Measurements from ENCODE around the gene GDI1. TPM values are rescaled to one million over a fixed set of nuclear protein-coding genes. Genes with fewer than 3 reads are reported as not detected.

Gene GDI1
- total and polyA plus RNA-seq, 9 of the 15 experiments (the other 6 are each of a cell fraction or from before 2014, with no cell fraction given), result 0.97 to 82.6 (median 37.5) TPM

- TF ChIP-seq, protein P1, sequence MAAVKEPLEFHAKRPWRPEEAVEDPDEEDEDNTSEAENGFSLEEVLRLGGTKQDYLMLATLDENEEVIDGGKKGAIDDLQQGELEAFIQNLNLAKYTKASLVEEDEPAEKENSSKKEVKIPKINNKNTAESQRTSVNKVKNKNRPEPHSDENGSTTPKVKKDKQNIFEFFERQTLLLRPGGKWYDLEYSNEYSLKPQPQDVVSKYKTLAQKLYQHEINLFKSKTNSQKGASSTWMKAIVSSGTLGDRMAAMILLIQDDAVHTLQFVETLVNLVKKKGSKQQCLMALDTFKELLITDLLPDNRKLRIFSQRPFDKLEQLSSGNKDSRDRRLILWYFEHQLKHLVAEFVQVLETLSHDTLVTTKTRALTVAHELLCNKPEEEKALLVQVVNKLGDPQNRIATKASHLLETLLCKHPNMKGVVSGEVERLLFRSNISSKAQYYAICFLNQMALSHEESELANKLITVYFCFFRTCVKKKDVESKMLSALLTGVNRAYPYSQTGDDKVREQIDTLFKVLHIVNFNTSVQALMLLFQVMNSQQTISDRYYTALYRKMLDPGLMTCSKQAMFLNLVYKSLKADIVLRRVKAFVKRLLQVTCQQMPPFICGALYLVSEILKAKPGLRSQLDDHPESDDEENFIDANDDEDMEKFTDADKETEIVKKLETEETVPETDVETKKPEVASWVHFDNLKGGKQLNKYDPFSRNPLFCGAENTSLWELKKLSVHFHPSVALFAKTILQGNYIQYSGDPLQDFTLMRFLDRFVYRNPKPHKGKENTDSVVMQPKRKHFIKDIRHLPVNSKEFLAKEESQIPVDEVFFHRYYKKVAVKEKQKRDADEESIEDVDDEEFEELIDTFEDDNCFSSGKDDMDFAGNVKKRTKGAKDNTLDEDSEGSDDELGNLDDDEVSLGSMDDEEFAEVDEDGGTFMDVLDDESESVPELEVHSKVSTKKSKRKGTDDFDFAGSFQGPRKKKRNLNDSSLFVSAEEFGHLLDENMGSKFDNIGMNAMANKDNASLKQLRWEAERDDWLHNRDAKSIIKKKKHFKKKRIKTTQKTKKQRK (IDR thresholded peaks at IDR 0.05; ENCODE audit: borderline replicate concordance, low read depth, low read length), result no peak
- TF ChIP-seq JUN (IDR thresholded peaks at IDR 0.05; ENCODE audit: borderline replicate concordance, low read depth, low read length), result no peak; the same call in 1 of the 2 replicates
- no peak; the same call in 1 of the 2 replicates for TF ChIP-seq JUN (CRISPR knock-in tag; IDR thresholded peaks at IDR 0.05; ENCODE audit: borderline replicate concordance)
- TF ChIP-seq, protein P2, sequence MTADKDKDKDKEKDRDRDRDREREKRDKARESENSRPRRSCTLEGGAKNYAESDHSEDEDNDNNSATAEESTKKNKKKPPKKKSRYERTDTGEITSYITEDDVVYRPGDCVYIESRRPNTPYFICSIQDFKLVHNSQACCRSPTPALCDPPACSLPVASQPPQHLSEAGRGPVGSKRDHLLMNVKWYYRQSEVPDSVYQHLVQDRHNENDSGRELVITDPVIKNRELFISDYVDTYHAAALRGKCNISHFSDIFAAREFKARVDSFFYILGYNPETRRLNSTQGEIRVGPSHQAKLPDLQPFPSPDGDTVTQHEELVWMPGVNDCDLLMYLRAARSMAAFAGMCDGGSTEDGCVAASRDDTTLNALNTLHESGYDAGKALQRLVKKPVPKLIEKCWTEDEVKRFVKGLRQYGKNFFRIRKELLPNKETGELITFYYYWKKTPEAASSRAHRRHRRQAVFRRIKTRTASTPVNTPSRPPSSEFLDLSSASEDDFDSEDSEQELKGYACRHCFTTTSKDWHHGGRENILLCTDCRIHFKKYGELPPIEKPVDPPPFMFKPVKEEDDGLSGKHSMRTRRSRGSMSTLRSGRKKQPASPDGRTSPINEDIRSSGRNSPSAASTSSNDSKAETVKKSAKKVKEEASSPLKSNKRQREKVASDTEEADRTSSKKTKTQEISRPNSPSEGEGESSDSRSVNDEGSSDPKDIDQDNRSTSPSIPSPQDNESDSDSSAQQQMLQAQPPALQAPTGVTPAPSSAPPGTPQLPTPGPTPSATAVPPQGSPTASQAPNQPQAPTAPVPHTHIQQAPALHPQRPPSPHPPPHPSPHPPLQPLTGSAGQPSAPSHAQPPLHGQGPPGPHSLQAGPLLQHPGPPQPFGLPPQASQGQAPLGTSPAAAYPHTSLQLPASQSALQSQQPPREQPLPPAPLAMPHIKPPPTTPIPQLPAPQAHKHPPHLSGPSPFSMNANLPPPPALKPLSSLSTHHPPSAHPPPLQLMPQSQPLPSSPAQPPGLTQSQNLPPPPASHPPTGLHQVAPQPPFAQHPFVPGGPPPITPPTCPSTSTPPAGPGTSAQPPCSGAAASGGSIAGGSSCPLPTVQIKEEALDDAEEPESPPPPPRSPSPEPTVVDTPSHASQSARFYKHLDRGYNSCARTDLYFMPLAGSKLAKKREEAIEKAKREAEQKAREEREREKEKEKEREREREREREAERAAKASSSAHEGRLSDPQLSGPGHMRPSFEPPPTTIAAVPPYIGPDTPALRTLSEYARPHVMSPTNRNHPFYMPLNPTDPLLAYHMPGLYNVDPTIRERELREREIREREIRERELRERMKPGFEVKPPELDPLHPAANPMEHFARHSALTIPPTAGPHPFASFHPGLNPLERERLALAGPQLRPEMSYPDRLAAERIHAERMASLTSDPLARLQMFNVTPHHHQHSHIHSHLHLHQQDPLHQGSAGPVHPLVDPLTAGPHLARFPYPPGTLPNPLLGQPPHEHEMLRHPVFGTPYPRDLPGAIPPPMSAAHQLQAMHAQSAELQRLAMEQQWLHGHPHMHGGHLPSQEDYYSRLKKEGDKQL (CRISPR knock-in tag; IDR thresholded peaks at IDR 0.05; ENCODE audit: borderline replicate concordance), result 0 out of 2 replicates have a peak, but pooled peaks have one; percentile 27
- TF ChIP-seq HSF4 (CRISPR knock-in tag; IDR thresholded peaks at IDR 0.05; ENCODE audit: borderline replicate concordance), result no peak
- TF ChIP-seq MCM3 (IDR thresholded peaks at IDR 0.05), result no peak
- peak; percentile 52; the same call in 1 of the 2 replicates for TF ChIP-seq THRB (CRISPR knock-in tag; conservative IDR thresholded peaks at IDR 0.05)
- TF ChIP-seq, protein P3, sequence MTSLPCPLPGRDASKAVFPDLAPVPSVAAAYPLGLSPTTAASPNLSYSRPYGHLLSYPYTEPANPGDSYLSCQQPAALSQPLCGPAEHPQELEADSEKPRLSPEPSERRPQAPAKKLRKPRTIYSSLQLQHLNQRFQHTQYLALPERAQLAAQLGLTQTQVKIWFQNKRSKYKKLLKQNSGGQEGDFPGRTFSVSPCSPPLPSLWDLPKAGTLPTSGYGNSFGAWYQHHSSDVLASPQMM (CRISPR knock-in tag; IDR thresholded peaks at IDR 0.05), result no peak
- TF ChIP-seq FOSL1 (tag; conservative IDR thresholded peaks at IDR 0.05), result peak; percentile 55
- no peak for TF ChIP-seq SRSF3 (IDR thresholded peaks at IDR 0.05; ENCODE audit: insufficient read depth, low read length)
- no peak for TF ChIP-seq GATA2 (CRISPR knock-in tag; IDR thresholded peaks at IDR 0.05)
- TF ChIP-seq ZKSCAN1 (IDR thresholded peaks at IDR 0.05; ENCODE audit: low read depth, low read length), result peak; percentile 73; the same call in 1 of the 2 replicates
- no peak for TF ChIP-seq SMARCC2 (IDR thresholded peaks at IDR 0.05; ENCODE audit: low read depth)
- TF ChIP-seq MAFF (IDR thresholded peaks at IDR 0.05; ENCODE audit: low read length), result 0 out of 2 replicates have a peak, but pooled peaks have one; percentile 5
Measured at GRCh38 chrX:154397888-154398667, 38.9 kb upstream of the GDI1 start, which contains the start of gene RPL10 (continued).
